Endothelial cell of hepatic sinusoid (primary cell): ENCODE results near the gene CPVL.
"Not testable (repeated sequence)": the region's sequence is repeated elsewhere in the genome, so short reads cannot be mapped to it uniquely, and the experiment has no call there.

Source experiments
- in situ Hi-C: cut with HindIII; loops from 2 replicates; pipeline ENCODE4 v1.10.0; 2017; ENCODE audit warnings: low sequenced_read_pairs

Gene CPVL

DNA sequence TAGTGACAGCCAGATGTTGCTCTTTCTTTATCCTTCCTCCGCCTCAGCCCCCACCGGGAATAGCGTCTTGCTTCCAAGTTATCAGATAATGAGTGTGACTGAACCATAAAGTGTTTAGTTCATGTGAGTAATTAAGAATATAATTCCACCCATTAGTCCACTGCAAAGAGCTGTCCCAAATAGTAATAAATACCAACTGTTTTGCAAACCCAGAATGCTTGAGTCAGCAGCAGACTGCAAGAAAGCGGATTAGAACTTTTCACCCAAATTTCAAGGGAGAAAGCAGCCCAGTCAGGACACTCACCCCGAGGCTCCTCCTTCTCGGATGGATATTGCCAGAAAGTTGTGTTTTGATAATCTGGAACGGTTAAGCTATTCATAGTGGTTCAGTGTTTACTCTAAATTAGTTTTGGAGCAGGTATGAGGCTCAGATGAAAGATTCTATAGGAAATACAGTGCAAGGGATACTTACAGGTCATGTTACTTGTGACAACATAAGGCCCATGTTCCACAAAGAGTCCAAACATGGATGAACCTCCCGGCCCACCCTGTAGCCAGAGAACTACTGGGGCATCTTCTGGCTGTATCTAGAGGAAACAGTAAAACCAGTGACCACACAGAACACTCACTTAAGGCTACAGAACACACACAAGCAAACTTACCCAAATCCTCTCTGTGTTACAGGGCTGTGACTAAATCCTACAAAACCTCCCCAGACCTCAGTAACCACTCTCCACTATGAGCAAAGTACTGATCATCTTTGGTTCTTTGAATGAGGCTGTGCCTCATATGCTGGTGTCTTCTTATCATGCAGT lies 50.5 kb downstream of the CPVL start:
- in situ Hi-C loops = no loop called here

DNA sequence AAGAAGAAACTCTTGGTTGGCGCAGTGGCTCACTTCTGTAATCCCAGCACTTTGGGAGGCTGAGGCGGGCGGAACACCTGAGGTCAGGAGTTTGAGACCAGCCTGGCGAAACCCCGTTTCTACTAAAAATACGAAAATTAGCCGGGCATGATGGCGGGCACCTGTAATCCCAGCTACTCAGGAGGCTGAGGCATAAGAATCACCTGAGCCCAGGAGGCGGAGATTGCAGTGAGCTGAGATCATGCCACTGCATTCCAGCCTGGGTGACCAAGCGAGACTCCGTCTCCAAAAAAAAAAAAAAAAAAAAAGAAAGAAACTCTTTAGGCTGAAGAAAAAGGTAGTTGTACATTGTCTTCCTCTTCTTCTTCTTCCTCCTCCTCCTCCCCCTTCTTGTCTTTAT lies 53.2 kb downstream of the CPVL start:
- in situ Hi-C loops = not testable (repeated sequence)

GRCh38 chr7:29091715-29092114 lies 54.6 kb downstream of the CPVL start:
- in situ Hi-C loops = no loop called here

- in situ Hi-C loops = no loop called here
These were observed 55.3 kb downstream of the CPVL start for GRCh38 chr7:29090836-29091601.

GRCh38 chr7:29090151-29090805 lies 56.1 kb downstream of the CPVL start:
- in situ Hi-C loops = no loop called here

DNA sequence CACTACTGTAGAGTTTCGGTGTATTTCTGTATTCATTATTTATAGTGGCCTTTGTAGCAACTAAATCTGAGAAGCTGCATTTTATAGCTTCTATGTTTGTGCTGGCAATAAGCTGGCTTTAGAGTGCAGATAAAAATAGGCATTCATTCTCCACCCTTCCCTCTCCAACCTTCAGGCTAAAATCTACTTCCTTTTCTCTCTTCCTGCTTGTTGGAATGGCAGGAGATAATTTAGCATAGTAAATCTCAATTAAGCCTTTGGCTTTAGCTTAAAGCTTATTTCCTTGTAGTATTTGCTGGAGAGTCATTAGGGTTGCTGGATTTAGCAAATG lies 58.5 kb downstream of the CPVL start:
- in situ Hi-C loops = no loop called here

DNA sequence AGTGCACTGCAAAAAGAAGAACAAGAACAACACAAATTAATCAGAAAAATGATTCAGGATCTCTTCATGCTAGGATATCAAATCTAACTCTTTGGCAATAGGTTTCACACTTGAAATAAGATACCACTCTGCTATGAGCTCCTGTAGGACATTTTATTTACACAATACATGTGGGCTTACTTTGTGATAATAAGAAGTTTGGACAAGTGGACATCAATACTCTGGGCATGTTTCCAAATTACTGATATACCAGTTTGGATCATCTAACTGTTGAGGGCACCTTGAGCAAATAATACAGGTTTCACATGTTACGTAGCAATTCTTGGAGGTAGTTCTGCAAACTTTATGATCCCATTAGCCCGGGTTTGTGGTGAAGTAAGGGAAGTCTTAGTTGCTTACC lies 59.8 kb downstream of the CPVL start:
- in situ Hi-C loops = no loop called here

DNA sequence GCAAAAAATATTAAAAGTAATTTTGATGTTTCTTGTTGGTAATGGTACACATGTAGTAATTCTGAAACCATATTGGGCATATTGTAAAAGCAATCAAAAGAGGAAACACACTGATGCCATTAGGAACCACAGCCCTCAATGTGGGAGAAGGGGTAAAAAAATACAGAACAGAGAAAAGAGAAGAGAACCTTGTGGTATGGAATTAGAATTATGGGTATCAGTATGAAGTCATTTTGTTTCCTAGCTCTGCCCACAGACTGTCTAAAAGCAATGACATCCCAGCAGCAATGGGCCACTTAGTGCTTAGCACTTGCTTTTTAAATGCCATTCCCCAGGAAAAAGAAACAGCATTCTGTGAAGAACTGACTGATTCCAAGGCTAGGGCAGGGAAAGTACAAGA lies 61.5 kb downstream of the CPVL start:
- in situ Hi-C loops = no loop called here

DNA sequence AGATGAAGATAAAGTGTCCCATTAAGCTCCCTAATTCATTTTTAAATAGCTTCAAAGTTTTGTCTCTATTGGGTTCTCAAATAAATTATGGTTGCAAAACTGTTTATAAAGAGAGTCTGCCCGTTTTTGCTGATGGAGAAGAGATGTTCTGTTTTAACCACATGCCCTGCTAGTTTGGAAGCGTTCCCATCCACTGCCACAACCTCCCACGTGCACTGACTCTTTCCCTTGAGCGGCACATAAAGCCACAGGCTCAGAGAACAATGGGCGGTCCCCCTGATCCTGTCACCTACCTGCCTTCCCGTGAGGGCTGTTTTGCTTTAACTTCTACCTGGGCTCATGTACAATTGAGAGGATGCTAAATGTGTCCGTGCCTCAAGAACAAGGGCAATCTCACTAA lies 65.5 kb downstream of the CPVL start:
- in situ Hi-C loops = no loop called here

DNA sequence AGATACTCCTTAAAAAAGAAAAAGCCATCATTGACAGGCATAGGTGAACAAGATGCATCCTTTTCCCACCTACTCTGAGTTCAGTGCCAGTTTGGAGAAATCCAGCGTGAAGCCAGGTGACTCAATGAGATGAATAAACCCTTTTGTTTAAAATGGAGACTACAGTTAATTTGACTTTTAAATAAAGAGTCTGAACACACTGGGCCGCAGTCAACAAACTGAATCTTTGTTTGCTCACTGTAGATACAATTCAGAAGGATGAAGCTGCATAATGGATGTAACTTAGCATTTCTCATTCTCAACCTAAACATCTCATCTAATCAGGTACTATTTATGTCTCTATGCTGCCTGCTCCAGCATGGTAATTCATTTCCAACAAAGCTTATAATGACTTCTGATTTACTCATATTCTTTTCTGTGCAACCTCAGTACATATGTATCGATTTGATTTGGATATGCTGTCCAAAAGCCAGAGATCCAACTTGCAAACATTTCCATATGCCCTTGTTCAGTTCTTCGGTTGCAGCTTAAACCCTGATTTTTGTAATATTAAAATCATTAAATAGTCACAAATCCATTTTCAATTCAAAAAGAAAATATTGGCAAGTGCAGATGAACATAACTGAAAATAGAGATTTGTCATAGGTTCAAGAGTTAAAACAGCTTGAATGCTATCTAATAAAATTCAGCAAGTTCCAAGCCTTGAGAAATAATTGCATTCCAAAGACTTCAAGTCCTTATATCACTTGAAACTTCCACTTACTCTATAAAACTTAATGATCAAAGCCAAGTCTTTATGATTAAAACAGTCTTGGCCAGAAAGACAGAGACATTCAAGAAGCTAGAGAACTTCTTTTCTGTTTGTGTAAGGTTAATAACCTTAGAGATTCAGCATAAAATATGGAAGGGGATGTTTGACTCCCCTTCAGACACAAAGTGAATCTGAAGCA lies 67.8 kb downstream of the CPVL start:
- in situ Hi-C loops = no loop called here

DNA sequence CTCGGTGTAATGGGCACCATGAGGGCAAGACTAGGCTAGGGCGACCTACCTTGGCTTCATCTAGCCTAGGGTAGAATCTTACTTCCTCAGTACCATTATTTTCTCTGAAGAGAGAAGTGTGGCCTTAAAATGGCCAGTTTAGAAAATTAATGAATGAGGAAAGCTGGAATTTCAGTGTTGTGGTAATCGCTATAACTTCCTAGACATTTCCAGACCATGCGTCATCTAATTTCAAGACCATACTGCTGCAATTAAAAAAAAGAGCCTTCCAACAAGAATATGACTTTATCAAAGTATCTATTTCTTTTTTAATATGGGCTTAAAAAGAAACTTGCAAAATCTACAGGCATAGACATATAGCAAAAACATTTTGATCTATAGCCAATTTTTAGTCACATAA lies 68.5 kb downstream of the CPVL start:
- in situ Hi-C loops = no loop called here

DNA sequence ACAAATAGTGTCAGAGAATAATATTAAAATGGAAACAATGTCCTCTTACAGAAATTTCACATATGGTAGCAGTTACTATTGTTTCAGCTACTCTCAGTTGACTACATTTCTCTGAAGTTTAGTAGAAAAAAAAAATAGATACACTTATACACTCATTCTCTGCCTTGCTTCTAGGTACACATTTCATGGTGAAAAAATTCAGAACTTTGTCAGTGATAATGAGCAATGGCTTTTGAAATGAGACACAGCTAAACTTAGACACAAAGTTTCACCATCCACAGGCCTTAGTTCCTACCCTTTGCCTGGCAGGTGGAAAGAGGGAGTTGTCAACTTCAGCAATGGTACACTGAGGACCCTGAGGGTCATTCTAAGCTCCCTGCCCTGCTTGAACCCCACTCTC lies 69.2 kb downstream of the CPVL start:
- in situ Hi-C loops = no loop called here

GRCh38 chr7:29076631-29077030 lies 69.7 kb downstream of the CPVL start:
- in situ Hi-C loops = no loop called here

GRCh38 chr7:29075606-29076005 lies 70.7 kb downstream of the CPVL start:
- in situ Hi-C loops = no loop called here

DNA sequence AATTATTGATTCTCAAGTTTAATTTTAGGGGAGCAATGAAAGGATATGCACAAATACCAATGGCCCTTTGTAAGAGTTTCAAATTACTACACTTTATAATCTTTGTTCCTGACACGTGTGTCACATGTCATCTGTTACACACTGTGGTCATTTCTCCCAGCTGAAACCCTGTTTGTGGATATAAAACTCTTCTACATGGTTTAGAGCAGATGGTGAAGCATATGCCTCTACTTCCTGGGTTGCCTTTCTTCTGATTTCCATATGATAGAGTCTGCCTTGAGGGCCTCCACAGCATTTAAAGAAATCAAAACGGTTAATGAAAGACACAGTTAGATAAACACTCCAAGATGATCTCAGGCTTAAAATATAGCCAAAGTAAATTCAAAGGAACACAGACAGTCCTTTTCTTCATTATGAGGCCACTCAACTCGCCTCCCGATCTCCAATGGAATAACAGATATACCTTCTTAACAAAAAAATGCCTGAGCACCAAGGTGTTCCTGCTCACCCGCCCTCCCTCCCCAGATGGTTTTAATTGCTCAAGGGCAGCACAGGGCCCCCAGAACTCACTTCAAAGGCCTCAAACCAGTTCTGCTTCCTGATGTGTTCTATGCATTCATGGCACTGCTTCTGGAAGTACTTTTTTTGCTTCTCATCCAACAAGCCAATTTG lies 75.0 kb downstream of the CPVL start:
- in situ Hi-C loops = no loop called here

DNA sequence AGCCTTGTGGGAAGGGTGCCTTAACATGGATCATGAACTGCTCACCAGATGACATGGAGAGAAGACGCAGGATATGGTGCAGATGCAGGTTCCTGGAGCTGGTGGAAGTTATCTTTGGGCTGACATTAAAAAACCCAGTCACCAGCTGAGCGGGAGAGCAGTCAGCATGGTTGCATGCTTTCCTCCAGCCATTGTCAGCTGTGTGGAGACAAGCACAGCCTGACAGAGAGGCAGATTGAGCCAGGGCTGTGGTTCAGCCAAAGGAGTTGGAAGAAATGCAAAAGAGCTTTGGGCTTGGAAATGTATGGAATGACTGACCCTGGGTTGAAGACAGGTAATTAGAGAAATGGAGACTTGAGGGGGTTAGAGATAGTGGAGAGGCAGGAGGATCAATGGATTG lies 79.7 kb downstream of the CPVL start:
- in situ Hi-C loops = no loop called here

GRCh38 chr7:29065181-29065857 lies 81.0 kb downstream of the CPVL start:
- in situ Hi-C loops = no loop called here

- in situ Hi-C loops = no loop called here
These were observed 82.5 kb downstream of the CPVL start for GRCh38 chr7:29063872-29064271.

GRCh38 chr7:29063236-29063635 lies 83.1 kb downstream of the CPVL start:
- in situ Hi-C loops = no loop called here
